ENCODE results near the gene MCL1.
A peak's percentile ranks its signal among the peaks of the same experiment; 100 is the strongest.
"Not testable (repeated sequence)": the region's sequence is repeated elsewhere in the genome, so short reads cannot be mapped to it uniquely, and the experiment has no call there.

MCL1 gene

DNA sequence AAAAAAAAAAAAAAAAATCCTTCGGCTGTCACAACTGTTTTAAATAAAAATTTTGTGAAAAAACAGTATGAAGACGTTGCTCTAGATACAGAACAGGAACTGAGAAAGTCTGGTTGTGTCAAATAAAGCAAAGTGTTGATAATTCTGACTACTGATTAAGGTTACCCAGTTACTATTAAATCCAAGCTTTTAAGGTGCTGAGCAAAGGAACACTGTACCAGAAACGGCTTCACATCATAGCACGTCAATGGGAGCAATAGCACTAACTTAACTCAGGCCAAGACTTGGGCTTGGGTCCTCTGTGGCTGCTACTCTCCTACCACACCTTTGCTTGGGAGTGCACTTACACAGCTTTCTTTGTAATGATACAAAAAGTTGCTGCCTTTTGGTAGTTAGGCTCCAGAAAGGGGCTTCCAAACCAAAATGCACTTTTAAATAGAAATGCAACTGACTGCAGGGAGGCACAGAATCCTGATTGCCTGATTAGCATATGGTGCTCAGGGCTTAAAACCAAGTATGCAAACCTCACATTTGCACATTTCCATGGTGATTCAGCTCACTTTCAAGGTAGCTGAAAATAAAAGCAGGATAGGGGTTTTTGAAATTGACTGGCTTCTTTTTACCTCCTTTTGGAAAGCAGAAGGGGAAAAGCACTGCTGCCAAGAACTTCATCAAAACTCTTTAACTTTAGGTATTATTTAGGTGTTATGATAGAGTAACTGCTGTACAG is 6.3 kb downstream of the MCL1 start:
- no peak for DNase-seq (ENCODE audit: low read depth, low spot score)

DNA sequence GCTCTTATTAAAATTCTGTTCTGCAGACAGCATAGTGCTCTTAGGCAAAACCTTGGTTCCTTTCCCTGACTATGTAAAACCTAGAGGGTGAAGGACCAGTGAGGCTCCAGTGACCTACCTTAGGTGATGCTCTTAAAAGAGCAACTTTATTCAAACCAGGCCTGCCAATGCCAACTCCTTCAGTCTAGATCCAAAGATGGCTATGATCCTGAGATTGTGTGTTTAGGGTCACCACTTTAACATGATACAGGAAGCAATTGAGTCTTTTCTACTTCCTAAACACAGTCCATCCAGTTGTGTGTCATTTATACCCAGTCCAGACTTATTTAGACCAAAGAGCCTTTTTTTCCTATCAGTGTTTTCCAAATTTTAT is 10.8 kb downstream of the MCL1 start:
- no peak for DNase-seq (ENCODE audit: low read depth, low spot score)

DNA sequence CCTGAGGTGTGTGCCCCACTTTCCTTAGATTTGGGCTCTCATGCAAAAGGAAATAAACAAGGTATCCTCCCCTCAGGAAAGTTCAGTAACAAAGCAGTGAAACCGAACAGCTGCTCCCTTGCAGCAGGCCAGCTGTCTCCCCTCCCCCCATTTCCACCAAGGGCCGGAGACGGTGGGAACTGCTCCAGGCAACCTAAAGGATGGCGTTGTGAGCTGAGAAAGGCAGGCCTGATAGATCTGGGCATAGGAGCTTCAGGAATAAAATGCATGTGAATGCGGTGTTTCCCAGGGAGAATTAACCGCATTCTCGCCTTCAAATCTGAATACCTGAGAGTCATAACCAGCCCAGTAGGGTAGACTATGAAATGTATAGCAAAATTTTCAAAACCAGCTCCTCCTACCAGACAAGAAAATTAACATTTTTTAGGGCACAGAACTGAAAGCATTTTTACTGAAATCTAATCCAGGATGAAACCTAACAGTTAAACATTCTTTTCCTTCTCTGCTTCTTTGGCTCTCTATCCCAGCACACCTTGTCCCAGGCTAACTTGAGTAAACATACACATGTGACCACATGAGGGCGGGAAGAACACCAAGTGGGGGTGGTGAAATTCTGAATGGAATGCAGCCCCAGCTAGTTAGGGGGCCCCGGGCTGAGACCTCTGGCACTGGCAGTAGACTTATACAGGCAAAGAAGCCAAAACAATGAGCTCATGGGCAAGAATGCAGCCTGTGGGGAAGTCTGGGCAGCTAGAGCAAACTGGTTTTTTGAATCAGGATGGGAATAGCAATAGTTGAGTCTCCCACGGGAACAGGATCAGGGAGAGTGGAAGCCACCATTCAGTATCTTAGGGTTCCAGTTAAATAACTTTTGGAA is 11.5 kb downstream of the MCL1 start:
- peak; percentile 82 for DNase-seq (ENCODE audit: low read depth, low spot score)

DNA sequence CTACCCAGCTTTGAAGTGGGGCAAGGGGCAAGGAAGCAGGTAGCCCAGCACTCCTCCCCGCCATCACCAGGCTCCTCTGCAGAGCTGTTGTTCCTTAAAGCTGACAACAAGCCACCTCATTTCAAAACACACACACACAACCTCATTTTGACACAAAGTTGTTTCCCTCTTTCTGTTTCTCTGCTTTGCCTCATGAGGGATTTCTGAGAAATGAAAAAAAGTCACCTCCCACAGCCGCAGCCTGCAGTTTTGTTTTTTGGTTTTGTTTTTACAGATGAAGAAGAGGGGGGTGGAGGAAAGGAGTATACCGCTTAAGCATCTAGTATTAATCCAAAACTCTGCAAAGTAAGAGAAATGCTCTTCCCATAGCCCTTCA is 12.1 kb downstream of the MCL1 start:
- no peak for DNase-seq (ENCODE audit: low read depth, low spot score)

DNA sequence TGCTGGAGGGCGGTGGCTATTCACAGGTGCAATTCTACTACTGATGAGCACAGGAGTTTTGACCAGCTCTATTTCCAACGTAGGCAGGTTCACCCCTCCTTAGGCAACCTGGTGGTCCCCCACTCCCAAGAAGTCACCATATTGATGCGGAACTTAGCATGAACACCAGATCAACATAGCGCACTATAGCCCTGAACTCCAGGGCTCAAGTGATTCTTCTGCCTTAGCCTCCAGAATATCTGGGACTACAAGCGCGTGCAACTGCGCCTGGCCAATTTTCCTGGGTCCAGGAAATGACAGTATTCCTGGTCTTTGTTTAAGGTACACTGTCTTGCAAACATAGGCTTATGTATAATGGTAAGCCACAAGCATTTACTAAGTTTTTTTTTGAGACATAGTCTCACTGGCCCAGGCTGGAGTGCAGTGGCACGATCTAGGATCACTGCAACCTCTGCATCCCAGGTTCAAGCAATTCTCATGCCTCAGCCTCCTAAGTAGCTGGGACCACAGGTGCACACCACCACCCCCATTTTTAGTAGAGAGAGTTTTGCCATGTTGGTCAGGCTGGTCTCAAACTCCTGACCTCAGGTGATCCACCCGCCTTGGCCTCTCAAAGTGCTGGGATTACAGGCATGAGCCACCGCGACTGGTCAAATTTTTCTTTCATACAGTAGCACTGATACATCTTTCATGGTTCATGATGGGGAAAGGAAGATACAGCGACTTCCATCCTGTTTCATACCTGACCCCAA is 12.6 kb downstream of the MCL1 start:
- no peak for DNase-seq (ENCODE audit: low read depth, low spot score)

DNA sequence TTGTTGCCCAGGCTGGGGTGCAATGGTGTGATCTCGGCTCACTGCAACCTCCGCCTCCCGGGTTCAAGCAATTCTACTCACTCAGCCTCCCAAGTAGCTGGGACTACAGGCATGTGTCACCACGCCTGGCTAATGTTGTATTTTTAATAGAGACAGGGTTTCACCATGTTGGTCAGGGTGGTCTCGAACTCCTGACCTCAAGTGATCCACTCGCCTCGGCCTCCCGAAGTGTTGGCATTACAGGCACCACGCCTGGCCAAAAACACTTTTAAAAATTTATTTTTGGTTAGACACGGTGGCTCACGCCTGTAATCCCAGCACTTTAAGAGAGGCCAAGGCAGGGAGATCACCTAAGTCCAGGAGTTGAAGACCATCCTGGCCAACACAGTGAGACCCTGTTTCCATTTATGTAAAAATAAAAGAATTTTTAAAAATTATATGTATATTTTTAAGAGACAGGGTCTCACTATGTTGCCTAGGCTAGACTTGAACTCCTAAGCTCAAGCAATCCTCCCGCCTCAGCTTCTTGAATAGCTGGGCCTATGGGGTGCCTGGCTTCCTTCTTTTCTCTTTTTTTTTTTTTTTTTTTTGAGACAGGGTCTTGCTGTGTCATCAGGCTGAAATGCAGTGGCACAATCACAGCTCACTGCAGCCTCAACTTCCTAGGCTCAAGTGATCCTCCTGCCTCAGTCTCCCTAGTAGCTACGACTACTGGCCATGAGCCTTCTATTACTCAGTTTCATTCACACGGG is 14.0 kb downstream of the MCL1 start:
- not testable (repeated sequence) for DNase-seq (ENCODE audit: low read depth, low spot score)

DNA sequence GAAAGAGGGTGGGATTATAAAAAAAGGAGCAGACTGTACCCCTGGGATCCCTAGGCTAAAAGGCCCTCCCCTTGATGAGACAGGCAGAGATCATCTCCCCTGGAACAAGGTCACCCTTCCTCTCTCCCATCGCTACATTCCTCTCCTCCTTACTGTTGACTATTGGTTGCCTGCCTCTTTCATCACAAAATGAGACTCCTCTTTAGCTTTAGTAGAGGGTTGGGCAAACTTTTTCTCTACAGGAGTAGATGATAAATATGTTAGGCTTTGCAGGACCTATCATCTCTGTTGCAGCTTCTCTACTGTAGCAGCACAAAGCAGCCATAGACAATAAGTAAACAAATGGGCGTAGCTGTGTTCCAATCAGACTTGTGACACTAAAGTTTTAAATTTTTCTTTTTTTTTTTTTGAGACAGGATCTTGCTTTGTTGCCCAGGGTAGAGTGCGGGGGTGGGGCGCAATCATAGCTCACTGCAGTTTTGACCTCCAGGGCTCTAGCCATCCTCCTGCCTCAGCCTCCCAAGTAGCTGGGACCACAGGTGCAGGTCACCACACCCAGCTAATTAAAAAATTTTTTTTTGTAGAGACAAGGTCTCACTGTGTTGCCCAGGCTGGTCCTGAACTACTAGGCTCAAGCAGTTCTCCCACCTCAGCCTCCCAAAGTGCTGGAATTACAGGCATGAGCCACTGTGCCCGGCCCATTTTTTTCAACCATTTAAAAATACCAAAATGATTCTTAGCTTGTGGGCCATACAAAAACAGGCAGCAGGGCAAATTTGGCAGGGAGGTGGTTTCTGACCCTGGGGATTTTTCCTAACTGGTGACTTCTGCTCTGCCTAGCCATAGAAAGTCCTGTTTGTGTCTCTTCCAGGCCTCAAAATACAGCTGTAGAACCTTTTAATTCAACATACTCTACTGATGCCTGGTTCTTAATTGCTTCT is 15.1 kb downstream of the MCL1 start:
- DNase-seq (ENCODE audit: low read depth, low spot score) = no peak

DNA sequence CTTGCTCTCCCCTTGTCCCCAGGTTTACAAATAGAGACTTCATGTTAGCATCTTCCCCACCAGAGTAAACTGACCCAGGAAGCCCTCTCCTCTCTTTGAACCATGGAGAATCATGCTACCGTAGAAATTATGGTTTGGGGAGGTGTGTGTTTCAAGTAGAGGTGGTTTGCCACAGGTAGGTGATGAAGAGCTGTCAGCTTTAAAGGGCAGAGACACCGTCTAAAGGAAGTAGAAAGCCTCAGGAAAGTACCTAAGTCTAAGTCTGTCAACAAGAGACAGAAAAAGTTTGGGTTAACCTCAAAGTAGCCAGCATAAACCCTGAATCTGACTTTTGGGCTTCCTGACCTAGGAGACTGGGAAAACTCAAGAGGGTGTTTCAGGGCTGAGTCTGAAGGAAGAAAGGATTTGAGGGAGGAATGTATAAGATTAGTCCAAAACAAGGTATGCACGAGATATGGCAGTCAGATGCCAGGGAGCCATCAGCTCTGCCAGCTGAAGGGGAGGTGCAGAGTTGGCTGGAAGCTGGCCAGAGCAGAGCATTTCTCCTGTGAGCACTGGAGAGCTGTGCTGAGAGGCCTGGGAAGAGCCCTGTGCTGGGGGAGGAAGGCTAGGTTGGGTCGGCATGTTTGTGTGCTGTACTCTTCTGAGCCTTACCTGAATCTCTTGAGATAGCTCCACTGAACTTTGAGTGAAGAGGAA is 15.9 kb downstream of the MCL1 start:
- DNase-seq (ENCODE audit: low read depth, low spot score) = no peak

DNA sequence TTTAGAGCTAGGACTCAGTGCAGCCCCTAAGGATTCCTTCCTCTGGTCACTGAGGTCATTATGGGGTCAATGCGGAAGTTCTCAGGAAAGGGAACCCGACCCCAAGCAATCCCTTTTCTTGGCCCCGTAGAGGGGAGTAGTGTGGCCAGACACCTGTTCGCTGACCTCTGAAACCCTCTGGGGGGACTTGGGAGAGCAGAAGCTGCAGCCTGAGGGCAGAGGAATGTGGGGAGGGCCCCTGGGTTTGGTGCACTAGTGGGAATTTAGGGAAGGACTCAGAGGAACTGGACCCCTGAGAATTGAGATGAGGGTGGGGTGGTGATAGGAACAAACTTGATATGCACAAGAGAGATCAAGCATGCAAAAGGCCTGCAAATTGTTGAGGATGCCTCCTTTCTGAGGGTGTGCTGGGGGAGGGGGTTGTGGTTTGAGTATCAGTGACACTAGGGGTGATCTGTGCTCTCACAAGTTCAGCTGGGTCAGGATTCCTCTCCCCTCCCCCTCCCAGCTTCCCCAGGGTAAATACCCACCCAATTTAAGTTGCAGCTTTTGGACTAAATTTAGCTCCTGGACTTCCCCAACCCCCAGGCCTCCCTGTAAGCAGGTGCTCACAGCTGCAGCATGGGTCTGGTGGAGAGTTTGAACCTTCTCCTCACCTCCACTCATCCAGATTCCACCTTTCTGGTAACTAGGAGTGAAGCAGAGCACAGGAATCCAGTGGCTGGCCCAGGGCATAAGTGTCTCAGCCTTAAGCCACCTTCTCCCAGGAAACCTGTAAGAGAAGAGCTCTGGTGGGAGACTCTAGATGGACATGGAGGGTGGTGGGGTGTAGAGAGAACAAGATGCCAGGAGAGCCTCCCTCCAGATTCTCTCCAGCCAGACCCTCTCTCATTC is 16.7 kb downstream of the MCL1 start:
- DNase-seq (ENCODE audit: low read depth, low spot score) = no peak

DNA sequence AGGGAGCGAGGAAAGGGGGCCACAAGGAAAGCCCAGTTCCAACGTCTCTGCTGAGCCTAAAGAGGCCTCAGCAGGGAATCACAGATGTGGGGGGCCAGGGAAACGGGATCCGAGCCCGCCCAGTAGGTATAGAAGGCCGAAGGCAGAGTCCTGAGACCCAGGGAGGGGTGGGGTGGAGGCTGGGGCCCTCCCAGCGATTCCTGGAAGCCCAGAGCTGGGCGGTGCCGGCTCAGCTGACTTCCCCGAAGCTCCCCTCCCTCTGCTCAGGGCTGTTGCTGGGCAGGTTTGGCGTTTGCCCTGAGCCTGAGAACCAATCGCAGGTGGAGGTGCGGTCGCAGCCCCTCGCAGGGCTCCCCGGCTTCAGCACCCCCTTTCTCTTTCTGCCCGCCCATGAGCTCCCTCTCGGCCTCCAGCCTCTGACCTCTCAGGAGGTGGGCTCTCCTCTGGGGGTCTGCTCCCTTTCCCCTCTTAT is 17.4 kb downstream of the MCL1 start:
- DNase-seq (ENCODE audit: low read depth, low spot score) = peak; percentile 86

DNA sequence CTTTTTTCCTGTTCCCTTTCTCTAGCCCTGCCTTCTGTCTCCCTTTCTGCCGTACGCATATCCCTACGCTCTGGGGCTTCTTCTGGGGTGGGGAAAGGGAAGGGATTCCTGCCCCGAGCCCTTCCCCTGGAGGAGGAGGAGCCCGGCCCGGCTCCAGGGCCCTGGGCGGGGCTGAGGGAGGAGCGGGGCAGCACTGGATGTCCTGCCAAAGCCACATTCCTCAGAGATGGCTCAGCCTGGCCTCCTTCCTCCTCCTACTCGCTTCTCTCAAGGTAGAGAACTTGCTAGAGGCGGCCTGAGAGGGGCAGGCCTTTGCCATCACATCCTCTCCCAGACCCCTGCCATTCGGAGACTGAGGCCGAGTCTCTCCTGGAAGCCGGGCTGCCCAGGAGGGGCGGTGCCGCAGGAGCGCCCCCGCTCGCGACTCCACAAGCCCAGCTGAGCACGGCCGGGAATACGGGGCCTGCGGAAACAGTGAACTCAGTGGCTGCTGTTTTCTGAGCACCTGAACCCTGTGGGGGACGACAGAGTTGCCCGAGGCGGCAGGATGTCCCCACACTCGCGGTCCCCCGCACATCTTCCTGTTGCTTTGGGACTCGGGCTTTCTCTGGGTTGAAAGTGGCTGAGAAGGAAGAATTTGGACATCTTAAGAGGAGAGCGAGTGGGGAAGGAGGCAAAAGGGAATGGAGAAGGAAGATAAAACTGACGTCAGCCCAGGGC is 18.0 kb downstream of the MCL1 start:
- DNase-seq (ENCODE audit: low read depth, low spot score) = peak; percentile 94

DNA sequence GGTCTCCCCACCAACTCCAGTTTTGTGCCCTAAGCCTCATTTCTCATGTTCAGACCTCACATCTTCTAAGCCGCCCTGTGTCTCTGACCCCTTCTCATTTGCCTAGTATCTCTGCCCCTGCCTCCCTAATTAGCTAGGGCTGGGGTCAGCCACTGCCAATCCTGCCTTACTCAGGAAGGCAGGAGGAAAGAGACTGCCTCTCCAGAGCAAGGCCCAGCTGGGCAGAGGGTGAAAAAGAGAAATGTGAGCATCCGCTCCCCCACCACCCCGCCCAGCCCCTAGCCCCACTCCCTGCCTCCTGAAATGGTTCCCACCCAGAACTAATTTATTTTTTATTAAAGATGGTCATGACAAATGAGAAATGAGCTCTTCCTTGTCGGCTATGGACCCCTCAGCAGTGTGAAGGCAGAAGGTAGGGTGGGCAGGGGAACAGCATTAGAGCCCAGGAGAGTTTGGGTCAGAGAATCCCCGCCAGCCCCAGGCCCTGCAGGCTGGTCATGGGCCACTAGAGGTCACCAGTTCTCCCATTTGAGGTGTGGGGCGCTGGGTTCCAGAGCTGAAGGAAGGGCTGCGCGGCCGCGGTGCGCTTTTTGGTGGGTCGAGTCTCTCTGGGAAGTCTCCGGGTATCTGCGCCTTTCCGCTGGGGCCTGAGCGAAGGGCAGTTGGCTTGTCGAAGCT is 18.7 kb downstream of the MCL1 start:
- no peak for DNase-seq (ENCODE audit: low read depth, low spot score)

DNA sequence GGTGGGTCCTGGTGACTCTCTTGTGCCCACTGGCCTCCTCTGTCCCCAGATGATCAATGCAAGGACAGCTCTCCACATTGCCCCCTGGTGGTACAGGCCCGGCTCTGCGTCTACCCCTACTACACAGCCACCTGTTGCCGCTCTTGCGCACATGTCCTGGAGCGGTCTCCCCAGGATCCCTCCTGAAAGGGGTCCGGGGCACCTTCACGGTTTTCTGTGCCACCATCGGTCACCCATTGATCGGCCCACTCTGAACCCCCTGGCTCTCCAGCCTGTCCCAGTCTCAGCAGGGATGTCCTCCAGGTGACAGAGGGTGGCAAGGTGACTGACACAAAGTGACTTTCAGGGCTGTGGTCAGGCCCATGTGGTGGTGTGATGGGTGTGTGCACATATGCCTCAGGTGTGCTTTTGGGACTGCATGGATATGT is 19.4 kb downstream of the MCL1 start:
- DNase-seq (ENCODE audit: low read depth, low spot score) = no peak

DNA sequence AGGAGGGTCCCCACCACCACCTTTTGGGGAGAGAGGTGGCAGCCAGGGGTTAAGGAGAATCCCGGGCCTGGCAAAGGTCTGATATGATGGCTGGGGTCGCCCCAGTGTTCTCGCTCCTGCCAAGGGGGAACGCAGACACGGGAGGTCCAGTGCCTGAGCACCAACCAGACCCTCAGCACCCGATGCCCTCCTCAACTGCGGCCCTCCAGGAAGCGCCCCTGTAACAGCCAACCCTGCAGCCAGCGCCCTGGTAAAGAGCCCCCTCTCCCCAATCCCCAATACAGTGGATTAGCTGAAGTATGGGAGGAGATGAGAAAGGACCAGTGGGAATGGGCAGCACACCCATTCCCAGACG is 19.8 kb downstream of the MCL1 start:
- no peak for DNase-seq (ENCODE audit: low read depth, low spot score)

DNA sequence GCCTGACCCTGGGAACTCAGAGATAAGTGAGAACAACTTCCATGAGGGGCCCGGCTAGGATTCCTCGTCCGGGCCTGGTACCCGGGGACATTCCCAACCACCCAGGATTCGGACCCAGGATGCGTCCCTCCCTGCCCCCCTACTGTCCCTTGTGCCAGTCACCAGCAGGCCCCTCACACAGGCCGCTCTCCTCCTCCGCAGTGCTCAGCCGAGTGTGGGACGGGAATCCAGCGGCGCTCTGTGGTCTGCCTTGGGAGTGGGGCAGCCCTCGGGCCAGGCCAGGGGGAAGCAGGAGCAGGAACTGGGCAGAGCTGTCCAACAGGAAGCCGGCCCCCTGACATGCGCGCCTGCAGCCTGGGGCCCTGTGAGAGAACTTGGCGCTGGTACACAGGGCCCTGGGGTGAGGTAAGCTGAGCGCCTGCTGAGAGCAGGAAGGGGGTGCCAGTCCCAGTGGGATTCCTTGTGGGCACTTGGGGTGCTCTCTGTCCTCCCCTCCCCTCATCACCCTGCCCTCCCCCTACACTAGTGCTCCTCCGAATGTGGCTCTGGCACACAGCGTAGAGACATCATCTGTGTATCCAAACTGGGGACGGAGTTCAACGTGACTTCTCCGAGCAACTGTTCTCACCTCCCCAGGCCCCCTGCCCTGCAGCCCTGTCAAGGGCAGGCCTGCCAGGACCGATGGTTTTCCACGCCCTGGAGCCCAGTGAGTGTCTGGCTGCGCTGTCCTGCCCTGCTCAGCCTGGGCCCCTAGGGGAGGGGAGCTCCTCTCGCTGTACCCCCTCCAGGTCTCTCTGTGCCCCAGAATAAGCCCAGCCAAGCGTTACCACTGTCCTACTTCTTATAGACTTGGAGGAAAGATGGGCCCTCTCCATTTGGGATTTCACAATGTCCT is 20.4 kb downstream of the MCL1 start:
- no peak for DNase-seq (ENCODE audit: low read depth, low spot score)

DNA sequence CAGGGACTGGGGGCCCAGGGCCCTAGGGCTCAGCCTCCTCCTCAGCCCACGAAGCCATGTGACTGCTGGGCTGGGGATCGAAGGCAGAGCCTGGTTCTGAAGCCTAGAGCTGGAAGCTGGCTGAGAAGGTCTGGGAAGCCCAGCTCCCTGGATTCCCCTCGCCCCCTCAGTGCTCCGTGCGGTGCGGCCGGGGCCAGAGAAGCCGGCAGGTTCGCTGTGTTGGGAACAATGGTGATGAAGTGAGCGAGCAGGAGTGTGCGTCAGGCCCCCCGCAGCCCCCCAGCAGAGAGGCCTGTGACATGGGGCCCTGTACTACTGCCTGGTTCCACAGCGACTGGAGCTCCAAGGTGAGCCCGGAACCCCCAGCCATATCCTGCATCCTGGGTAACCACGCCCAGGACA is 21.1 kb downstream of the MCL1 start:
- no peak for DNase-seq (ENCODE audit: low read depth, low spot score)

DNA sequence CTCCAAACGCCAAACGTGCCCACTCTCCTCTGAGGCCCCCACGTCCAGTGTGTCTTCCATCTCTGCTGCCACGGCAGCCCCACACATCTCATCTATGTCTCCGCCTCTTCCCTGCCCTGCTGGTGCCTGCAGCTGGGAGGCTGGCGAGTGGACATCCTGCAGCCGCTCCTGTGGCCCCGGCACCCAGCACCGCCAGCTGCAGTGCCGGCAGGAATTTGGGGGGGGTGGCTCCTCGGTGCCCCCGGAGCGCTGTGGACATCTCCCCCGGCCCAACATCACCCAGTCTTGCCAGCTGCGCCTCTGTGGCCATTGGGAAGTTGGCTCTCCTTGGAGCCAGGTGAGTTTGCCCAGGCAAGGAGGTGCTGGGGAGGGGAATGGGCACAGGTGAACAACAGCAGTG is 21.6 kb downstream of the MCL1 start:
- no peak for DNase-seq (ENCODE audit: low read depth, low spot score)
